HG03469 (cell line): ENCODE measurements around the gene RBFOX2.

Source experiments
- ATAC-seq: cut with Tn5 transposase; IDR thresholded peaks from one replicate; pipeline ENCODE4 v1.9.1; 2021; ENCODE audit warnings: mild to moderate bottlenecking, moderate library complexity, moderate number of reproducible peaks; ENCODE audit not compliant: unreplicated experiment

Gene RBFOX2

DNA sequence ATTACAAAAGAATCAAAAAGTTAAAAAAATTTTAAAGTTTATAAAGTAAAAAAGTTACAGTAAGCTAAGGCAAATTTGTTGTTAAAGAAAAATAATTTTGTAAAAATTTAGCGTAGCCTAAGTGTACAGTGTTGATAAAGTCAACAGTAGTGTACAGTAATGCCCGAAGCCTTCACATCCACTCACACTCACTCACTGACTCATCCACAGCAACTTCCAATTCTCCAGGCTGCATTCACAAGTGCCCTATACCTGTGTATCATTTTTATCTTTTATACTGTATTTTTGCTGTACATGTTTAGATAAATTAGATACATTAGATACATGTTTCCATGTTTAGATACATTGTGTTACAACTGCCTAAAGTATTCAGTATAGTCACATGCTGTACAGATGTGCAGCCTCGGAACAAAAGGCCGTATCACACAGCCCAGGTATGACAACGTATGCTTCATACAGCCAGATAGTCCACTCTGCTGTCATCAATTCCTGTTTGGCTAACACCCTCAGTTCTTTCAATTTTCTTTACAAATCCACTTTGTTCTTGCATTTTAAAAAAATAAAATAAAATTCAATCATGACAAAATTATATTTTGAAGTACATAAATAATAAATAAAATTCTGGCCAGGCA is 80.7 kb downstream of the RBFOX2 start:
- ATAC-seq: no peak

- no peak for ATAC-seq
Observed at GRCh38 chr22:35944458-35944857, 84.2 kb downstream of the RBFOX2 start.

GRCh38 chr22:35940166-35940565 is 88.5 kb downstream of the RBFOX2 start:
- no peak for ATAC-seq

GRCh38 chr22:35938226-35938625 is 90.4 kb downstream of the RBFOX2 start:
- ATAC-seq: no peak

DNA sequence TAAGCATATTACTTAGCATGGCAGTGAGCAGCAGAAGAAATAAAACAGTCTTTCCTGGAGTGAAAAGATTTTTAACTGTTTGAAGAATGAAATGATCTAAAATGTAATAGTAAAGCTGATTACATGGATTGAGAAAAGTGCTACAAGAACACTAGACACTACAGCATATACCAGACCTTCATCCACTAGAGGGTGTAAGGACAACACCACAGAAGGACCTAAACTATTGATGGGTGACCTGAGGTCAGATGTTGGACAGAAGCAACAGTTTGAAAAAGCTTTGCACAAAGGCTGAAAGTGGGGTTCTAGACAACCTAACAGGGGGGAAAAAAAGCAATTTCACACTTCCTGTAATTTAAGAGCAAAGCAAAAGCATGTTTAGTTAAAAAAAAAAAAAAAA is 97.7 kb downstream of the RBFOX2 start:
- ATAC-seq: no peak

DNA sequence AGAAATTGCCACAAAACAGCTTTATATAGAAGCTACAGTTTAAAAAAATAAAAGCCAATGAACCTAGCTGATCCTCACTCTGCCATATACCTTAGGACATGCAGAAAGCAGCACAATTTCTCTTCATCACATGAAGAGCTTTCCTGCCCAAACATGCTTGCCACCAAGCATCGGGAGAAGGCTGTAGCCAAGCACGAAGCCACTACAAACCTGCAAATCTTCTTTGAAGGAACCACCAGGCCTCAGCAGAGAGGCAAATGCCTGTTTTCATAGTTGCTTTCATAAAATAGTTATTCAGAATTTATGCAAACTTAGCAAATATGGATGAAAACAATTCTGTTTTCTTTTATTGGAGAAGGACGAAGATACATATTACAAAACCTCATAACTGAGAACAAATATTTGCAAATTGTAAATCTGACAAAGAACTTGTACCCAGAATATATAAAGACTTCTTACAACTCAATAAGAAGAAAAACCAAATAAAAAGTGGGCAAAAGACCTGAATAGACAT is 100.3 kb downstream of the RBFOX2 start:
- no peak for ATAC-seq

GRCh38 chr22:35923026-35923425 is 105.6 kb downstream of the RBFOX2 start:
- no peak for ATAC-seq

- ATAC-seq: no peak
Observed at GRCh38 chr22:35921777-35922176, 106.8 kb downstream of the RBFOX2 start.

- no peak for ATAC-seq
Observed at GRCh38 chr22:35921044-35921443, 107.6 kb downstream of the RBFOX2 start.

DNA sequence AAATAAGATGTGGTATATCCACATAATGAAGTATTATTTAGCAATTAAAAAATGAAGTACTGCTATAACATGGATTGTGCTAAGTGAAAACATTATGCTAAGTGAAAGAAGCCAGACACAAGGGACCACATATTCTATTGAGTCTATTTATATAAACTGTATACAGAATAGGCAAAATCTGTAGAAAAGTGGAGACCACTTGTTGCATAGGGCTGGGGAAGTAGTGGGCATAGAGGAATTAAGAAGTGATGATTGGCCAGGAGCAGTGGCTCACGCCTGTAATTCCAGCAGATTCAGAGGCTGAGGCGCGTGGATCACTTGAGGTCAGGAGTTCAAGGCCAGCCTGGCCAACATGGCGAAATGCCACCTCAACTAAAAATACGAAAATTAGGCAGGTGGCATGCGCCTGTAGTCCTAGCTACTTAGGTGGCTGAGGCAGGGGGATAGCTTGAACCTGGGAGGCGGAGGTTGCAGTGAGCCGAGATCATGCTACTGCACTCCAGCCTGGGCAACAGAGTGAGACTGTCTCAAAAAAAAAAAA is 109.6 kb downstream of the RBFOX2 start:
- no peak for ATAC-seq

- ATAC-seq: no peak
Observed at GRCh38 chr22:35918456-35918855, 110.2 kb downstream of the RBFOX2 start.

DNA sequence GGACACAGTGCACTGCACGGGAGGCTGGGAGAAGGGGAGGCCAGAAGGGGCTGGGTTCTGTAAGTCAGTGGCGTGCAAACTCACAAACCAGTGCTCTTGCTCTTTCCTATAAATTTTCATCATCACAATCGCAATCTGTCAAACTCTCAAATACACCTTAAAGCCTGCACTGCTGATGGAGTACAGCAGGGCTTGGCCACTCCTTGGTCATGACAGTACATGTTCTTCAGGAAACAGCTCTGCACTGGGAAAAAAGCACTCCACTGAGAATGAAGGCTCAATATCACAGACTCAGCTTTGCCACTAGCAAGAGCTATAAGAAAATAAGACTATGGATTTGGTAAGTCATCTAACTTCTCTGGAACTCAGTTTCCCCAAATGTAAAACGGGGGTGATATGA is 111.0 kb downstream of the RBFOX2 start:
- no peak for ATAC-seq

GRCh38 chr22:35915477-35916013 is 113.1 kb downstream of the RBFOX2 start:
- ATAC-seq: no peak

DNA sequence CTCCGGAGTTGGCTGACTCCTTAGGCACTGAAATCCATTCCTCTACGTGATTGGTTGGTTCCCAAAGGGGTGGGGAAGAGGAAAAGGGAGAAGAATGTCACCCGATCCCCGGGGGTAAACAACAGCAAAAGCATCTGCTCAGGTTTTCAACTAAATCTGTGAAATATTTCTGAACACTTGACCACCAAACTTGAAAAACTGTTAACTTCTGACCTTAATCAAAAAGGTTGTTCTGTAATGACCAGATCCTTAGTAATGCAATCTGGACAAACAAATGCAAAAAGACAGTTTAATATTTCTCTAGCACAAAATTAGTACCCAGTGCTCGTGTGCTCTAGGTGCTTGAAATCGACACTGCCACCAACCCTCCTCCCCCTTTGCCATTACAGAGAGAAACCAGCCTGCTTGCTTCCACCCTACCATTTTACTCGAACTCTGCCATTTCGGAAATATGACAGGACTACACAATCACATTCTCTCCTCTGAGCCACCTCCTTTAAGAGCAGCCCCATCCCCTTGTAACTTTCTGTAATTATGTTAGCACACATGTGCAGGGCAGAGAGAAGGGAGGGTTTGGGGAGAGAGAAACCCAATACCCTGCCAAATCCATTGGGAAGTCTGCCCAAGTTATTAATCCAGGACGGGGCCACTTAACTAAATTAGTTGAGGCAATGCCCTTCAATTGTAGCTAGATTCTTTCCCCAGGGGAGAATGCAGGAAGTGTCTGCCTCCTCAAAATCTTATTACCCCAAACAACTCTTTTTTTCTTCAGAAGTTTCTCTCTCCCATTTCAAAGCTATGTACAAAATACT is 113.8 kb downstream of the RBFOX2 start:
- no peak for ATAC-seq

- no peak for ATAC-seq
Observed at GRCh38 chr22:35914357-35914664, 114.3 kb downstream of the RBFOX2 start.

GRCh38 chr22:35913925-35914324 is 114.7 kb downstream of the RBFOX2 start:
- ATAC-seq: no peak

DNA sequence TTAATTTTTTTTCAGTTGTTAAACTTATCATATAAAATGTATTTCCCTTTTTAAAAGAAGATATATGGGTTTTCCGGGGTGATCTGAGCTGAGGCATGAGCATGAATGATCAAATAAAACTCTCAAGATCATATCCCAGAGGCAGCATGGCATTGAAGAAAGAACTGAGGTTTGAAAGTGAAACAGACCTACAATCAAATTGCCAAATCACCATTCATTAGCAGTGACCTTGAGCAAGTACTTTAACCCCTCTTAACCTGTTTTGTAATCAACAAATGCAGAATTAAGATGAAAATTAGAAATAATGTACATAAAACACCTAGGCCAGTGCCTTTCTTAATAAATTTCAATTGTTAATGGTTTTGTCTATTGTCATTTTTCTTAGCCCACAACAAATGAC is 116.0 kb downstream of the RBFOX2 start:
- no peak for ATAC-seq

GRCh38 chr22:35911877-35912276 is 116.7 kb downstream of the RBFOX2 start:
- ATAC-seq: no peak

DNA sequence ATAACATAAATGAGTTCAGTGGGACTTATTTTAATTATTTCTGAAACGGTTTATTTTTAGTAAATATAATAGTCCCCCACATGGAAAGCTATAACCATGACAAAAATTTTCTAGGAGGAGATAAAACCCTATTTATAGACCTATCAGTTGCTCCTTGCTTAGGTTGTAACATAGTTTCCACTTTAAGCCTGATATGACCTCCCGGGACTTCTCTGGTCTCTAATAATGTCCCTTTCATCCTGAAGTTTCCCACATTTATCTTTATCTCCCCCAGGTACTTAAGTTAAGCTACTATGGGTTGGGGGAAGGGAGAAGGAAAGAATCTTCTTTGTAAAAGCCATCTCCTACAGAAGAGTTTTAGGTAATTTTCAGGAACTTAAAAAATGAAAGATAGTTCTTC is 117.7 kb downstream of the RBFOX2 start:
- ATAC-seq: no peak

DNA sequence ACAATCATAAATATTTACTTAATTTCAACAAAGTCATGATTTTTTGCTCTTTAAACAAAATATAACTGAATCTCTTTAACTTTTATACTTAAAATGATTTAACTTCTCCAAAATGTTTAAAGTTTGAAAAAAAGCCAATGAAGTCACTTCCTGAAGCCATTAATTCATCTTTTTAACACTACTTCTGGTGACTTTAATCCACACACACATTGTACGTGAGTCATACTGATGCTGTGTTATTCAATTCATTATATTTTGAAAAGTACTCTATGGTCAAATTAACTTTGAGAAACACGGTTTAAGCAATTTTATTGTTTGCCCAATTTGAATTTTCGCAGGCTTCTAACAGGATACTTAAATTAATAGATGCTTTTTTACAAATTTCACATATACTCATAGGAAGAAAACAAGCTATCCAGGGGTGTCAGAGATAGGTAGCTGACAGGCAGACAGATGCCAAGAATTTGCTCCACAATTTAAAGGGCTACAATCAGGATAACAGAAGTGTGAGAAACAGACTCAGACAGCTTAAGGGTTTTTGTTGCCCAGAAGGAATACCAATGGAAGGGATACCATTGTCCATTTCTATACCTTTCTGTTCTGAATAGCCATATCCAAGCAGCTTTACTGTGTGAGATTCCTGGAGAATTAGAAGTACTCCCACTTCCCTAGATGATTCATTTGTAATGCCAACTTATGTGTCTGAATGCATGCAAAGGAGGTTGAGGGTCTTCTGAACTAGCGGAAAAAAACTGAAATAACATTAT is 118.4 kb downstream of the RBFOX2 start:
- no peak for ATAC-seq

GRCh38 chr22:35905894-35906293 is 122.7 kb downstream of the RBFOX2 start:
- ATAC-seq: no peak
